Measurements from ENCODE around the gene HSBP1L1. TPM values are rescaled to one million over a fixed set of nuclear protein-coding genes. Genes with fewer than 3 reads are reported as not detected.

HSBP1L1 gene
- total RNA-seq, 1 experiment from 2014 or later, result not detected

DNA sequence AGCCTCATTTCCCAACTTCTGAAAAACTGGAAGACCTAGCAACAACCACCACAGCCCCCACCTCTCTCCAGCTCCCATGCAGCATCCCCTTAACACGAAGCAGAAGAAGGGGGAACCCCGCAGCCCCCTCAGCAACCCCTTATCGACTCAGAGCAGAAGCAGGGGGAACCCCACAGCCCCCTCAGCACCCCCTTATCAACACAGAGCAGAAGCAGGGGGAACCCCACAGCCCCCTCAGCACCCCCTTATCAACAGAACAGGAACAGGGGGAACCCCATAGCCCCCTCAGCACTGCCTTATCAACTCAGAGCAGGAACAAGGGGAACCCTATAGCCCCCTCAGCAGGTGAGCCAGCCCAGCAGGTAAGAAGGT, 19.7 kb upstream of the HSBP1L1 start:
- peak; percentile 11 for DNase-seq
- Histone ChIP-seq H3K56ac (ENCODE audit: insufficient read length, low read depth, low read length) (no peak overlapping the region), H3K18ac (ENCODE audit: insufficient read length, low read depth, low read length) (no peak overlapping the region), H3K4me1 (ENCODE audit: insufficient read depth, low read length) (no peaks in the 10 kb centered on the region), H2BK20ac (ENCODE audit: low read depth, low read length, poor library complexity, severe bottlenecking) (no peak overlapping the region), H3K4me2 (ENCODE audit: insufficient read depth, insufficient read length, low read length) (no peak overlapping the region), H3K4ac (ENCODE audit: low read depth, low read length) (no peak overlapping the region), H2BK12ac (ENCODE audit: insufficient read length, low read depth, low read length) (no peak overlapping the region), H3K27me3 (ENCODE audit: insufficient read depth, low read length) (no peaks in the 10 kb centered on the region), H3K9ac (ENCODE audit: extremely low read depth, insufficient read length, low read length) (no peak overlapping the region), H2BK5ac (ENCODE audit: insufficient read length, low read length) (no peak overlapping the region), H2AK5ac (ENCODE audit: insufficient read length, low read length) (no peak overlapping the region), H3K23me2 (ENCODE audit: insufficient read length, low read depth, low read length, poor library complexity, severe bottlenecking) (no peaks in the 10 kb centered on the region), H4K8ac (replicated peaks; ENCODE audit: insufficient read length, low read depth, low read length) (no peak overlapping the region), H3K23ac (ENCODE audit: insufficient read length, low read depth, low read length) (no peak overlapping the region), H3K9me3 (ENCODE audit: control insufficient read depth, low read depth, low read length) (no peaks in the 10 kb centered on the region), H3K27ac (ENCODE audit: insufficient read length, low read depth, low read length) (no peak overlapping the region), H4K5ac (ENCODE audit: insufficient read length, low read depth, low read length) (no peak overlapping the region), H4K91ac (ENCODE audit: insufficient read length, low read depth, low read length) (no peak overlapping the region), H3K79me1 (ENCODE audit: insufficient read depth, low read depth, low read length, poor library complexity, severe bottlenecking) (no peaks in the 10 kb centered on the region), H3K79me2 (ENCODE audit: insufficient read depth, low read length) (no peaks in the 10 kb centered on the region), H2AFZ (ENCODE audit: low read length) (no peak overlapping the region), H4K20me1 (ENCODE audit: control insufficient read depth, insufficient read depth, insufficient read length) (no peaks in the 10 kb centered on the region), H2BK15ac (ENCODE audit: low read depth, low read length) (no peak overlapping the region), H3K14ac (ENCODE audit: insufficient read depth, low read length) (no peak overlapping the region), H3T11ph (ENCODE audit: low read length) (no peak overlapping the region), H2BK120ac (ENCODE audit: low read depth, low read length, poor library complexity, severe bottlenecking) (no peak overlapping the region)
- no CpG with 5 or more reads among the region's 3 CpGs for WGBS (ENCODE audit: extremely low coverage, insufficient read length, low lambda C conversion rate)
- Mint-ChIP-seq H3K4me1 (peaks cover 7 to 19% of the 10 kb centered on the region in 2 experiments), H3K4me3 (no peak overlapping the region), H3K36me3 (ENCODE audit: insufficient read depth in 1 of 3, low read depth in 3 of 3) (peaks cover 0 to 15% (median 6%) of the 10 kb centered on the region in 3 experiments; a peak in 4 of 7 replicates), H3K9me3 (no peaks in the 10 kb centered on the region; a peak in 1 of 5 replicates), H3K27ac (no peak overlapping the region), H3K27me3 (ENCODE audit: low read depth) (peaks cover 18% of the 10 kb centered on the region)
- TF ChIP-seq, protein P1, sequence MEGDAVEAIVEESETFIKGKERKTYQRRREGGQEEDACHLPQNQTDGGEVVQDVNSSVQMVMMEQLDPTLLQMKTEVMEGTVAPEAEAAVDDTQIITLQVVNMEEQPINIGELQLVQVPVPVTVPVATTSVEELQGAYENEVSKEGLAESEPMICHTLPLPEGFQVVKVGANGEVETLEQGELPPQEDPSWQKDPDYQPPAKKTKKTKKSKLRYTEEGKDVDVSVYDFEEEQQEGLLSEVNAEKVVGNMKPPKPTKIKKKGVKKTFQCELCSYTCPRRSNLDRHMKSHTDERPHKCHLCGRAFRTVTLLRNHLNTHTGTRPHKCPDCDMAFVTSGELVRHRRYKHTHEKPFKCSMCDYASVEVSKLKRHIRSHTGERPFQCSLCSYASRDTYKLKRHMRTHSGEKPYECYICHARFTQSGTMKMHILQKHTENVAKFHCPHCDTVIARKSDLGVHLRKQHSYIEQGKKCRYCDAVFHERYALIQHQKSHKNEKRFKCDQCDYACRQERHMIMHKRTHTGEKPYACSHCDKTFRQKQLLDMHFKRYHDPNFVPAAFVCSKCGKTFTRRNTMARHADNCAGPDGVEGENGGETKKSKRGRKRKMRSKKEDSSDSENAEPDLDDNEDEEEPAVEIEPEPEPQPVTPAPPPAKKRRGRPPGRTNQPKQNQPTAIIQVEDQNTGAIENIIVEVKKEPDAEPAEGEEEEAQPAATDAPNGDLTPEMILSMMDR (conservative IDR thresholded peaks at IDR 0.05), result no peak
